KOPT-K1 (cell line): Measurements from ENCODE around the gene TM2D1.
"Not testable (repeated sequence)": the region's sequence is repeated elsewhere in the genome, so short reads cannot be mapped to it uniquely, and the experiment has no call there.

ENCODE experiments used
- H3K27ac ChIP-seq: fragments of 200-600 bp; sonication (generic); 2 replicates; pipeline ENCODE4 v1.5.1; 2016; ENCODE audit warnings: antibody characterized with exemption, mild to moderate bottlenecking, low read depth, low read length; ENCODE audit not compliant: poor library complexity, severe bottlenecking
- H3K36me3 ChIP-seq: fragments of 200-600 bp; sonication (generic); 2 replicates; pipeline ENCODE4 v1.5.1; 2017; ENCODE audit warnings: antibody characterized with exemption, mild to moderate bottlenecking, low read length, moderate library complexity; ENCODE audit not compliant: insufficient read depth
- H3K9me3 ChIP-seq: fragments of 200-600 bp; sonication (generic); 2 replicates; pipeline ENCODE4 v1.5.1; 2017; ENCODE audit warnings: antibody characterized with exemption, low read length, mild to moderate bottlenecking; ENCODE audit not compliant: insufficient read depth, poor library complexity, severe bottlenecking

TM2D1 gene

DNA sequence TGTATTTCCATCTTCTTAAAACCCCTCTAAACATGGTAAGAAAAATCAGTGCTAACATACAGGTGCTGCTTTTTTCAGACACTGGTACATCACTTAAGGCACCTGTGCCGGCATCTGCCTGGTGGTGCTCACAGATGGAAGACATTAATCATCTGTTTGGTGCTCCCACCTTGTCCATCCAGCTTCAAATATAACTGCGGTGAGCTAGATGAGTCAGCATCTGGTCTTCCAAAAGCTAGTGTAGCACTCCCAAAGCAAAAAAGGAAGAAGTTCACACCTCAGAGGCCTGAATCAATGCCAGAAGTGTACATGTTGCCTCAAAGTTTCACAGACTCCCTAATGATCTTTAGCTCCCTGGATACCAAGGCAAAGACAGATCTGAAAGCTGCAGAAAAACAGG, 44.4 kb downstream of the TM2D1 start:
- Histone ChIP-seq H3K27ac (no peak overlapping the region), H3K9me3 (no peaks in the 10 kb centered on the region), H3K36me3 (peaks cover 39% of the 10 kb centered on the region)

DNA sequence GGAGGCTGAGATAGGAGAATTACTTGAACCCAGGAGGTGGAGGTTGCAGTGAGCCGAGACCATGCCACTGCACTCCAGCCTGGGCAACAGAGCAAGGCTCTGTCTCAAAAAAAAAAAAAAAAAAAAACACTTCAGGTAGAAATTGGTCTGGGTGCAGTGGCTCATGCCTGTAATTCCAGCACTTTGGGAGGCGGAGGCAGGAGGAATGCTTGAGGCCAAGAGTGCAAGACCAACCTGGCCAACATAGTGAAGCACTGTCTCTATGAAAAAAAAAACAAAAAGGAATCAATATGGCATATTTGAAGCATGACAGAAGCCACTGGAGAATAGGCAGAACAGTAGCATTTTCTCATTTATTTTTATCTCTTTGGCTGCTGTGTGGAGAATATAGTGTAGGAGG, 48.1 kb downstream of the TM2D1 start:
- peaks cover 18% of the 10 kb centered on the region for H3K36me3 ChIP-seq
- H3K27ac ChIP-seq, H3K9me3 ChIP-seq: not testable (repeated sequence)

DNA sequence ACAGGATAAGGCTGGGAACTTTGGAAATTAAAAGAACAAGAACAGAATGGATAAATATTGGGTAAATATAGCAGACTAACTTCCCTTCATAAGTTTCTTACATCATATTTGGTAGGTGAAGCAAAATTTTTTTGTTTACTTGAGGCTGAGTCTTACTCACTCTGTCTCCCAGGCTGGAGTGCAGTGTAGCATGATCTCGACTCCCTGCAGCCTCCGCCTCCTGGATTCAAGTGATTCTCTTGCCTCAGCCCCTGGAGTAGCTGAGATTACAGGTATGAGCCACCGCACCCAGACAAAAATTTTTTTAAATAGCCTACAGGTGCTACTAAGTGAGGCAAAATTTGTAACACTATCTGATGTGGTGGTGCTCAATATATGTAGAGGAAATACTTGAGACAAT, 50.7 kb downstream of the TM2D1 start:
- H3K27ac ChIP-seq, result no peak overlapping the region
- no peaks in the 10 kb centered on the region for H3K36me3 ChIP-seq
- no peaks in the 10 kb centered on the region for H3K9me3 ChIP-seq

DNA sequence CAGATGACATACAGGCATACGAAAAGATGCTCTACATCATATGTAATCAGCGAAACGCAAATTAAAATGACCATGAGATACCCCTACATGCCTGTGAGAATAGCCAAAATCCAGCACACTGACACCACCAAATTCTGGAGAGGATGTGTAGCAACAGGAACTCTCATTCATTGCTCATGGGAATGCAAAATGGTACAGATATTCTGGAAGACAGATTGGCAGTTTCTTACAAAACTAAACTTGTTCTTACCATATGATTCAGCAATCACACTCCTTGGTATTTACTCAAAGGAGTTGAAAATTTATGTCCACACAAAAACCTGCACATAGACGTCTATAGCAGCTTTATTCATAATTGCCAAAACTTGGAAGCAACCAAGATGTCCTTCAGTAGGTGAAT, 52.6 kb downstream of the TM2D1 start:
- Histone ChIP-seq H3K27ac (no peak overlapping the region), H3K36me3 (no peaks in the 10 kb centered on the region), H3K9me3 (no peaks in the 10 kb centered on the region)

DNA sequence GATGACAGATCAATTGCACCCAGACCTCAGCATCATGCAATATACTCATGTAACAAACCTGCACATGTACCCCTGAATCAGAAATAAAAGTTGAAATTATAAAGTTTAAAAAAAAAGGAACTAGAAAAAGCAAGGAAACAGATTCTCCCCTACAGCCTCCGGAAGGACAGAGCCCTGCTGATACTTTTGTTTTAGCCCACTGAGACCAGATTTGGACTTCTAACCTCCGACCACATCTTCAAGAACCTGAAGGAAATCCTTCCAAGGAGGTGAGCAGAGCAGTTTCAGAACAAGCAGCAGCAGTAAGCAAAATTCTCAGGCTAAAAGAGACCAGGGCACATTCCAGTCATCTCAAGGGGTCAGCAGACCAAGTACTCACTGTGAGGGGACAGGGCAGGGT, 54.5 kb downstream of the TM2D1 start:
- Histone ChIP-seq H3K36me3 (no peaks in the 10 kb centered on the region), H3K9me3 (no peaks in the 10 kb centered on the region), H3K27ac (no peak overlapping the region)

DNA sequence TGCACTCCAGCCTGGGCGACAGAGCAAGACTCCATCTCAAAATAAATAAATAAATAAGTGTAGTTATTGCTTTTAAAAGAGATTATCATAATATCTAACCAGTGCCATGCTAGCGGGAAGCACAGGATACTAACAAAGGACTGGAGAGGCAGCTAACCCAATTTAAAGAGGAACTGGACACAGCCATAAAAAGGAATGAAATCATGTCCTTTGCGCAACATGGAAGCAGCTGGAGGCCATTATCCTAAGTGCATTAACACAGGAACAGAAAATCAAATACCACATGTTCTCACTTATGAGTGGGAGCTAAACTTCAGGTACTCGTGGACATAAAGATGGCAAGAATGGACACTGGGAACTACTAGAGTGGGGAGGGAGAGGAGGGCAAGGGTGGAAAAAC, 54.9 kb downstream of the TM2D1 start:
- no peaks in the 10 kb centered on the region for H3K36me3 ChIP-seq
- no peak overlapping the region for H3K27ac ChIP-seq
- H3K9me3 ChIP-seq, result no peaks in the 10 kb centered on the region

DNA sequence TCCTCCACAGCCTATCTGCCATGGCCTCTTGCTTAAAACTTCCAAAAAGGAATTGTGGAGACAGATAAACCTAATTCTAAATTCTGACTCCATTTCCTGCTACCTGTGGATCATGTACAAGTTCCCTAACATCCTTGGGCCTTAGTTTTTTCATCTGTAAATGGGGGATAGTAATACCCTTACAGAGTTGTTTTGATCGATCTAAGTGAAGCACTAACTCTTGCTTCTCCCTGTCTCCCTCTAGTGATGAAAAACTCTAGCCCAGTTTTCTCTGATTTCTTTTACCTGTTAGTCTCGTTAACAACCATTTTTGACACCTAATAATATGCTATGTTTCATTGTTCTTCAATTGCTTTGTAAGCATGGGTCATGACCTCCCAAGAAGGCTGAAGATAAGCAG, 65.9 kb downstream of the TM2D1 start:
- Histone ChIP-seq H3K27ac (no peak overlapping the region), H3K36me3 (no peaks in the 10 kb centered on the region), H3K9me3 (no peaks in the 10 kb centered on the region)

DNA sequence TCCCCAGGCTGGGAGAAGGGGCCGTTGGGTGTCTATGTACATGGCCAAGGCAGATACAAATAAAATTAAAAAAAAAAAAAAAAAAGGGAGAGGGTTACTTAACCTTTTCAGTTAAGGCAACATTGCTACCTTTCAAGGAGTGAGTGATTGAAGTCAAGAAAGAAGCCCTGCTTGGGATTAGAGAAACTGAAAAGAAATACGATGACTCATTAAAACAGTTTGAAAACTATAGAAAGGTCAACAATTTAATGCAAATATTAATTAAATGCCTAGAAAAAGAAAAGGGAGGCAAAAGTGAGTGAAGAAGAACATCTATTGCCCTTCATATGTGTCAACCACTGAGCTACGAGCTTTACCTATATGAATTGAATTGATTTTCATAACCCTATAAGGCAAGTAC, 69.5 kb downstream of the TM2D1 start:
- H3K36me3 ChIP-seq, result no peaks in the 10 kb centered on the region
- no peaks in the 10 kb centered on the region for H3K9me3 ChIP-seq
- no peak overlapping the region for H3K27ac ChIP-seq

DNA sequence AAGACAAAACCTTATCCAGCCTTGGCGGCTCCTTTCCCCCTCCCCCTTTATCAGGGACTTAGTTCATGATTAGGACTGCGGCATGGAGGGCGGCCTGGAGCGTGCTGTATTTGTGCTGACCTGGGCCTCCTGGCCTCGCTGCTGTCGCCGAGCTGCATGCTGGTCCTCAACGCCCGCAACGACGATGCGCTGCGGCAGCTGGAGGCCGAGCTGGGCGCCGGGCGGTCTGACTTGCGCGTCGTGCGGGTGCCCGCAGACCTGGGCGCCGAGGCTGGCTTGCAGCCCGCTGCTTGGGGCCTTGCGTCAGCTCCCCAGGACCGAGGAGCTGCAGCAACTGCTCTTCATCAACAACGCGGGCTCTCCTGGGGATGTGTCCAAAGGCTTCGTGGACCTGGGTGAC, 70.9 kb downstream of the TM2D1 start:
- Histone ChIP-seq H3K36me3 (no peaks in the 10 kb centered on the region), H3K9me3 (no peaks in the 10 kb centered on the region), H3K27ac (no peak overlapping the region)

DNA sequence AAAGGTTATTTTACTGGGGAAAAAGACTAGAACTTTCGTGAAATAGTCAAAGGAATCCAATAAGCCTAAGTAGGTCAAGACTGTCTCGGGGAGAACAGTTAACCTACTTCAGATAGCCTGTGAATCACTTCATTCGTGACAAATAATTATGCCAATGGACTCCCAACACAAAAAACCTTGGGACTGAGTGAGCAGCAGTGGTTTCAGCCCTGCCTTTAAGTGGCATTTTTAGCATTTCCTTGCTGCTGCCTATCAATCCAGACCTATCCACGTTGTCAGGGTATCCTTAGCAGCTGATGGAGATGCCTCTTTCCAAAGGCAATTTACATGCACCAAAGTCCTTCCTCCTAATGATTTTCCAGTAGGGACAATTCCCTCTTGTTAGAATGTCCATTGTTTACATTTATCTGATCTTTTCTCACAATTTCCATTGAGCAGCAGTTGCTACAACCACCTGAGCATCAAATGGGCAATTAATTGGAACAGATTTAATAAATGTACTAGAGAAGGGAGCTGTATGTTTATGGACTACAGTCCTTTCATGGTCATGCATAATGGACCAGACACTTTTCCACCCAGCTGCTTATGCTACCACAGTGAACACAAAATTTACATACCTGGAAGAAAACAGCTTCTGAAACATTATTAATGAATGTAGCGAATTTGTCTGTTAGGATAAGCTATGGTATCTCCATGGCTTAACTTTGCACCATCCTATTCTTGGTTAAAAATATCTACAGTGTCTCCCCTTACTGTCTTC, 75.8 kb downstream of the TM2D1 start:
- H3K9me3 ChIP-seq, result no peaks in the 10 kb centered on the region
- no peaks in the 10 kb centered on the region for H3K36me3 ChIP-seq
- H3K27ac ChIP-seq, result no peak overlapping the region

DNA sequence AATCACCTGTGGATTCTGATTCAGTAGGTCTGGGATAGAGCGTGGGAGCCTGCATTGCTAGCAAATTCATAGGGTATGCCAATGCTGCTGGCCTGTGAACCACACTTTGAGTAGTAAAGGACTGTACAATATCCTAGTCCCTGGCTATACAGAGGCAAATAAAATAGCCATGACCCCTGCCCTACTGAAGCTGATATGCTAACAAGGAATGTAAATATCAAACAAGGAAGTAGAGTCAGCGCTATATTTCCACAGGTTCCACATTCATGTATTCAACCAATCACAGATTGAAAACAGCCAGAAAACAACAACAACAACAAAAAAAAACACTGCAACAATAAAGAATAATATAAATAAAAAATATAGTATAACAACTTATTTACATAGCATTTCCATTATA, 77.8 kb downstream of the TM2D1 start:
- Histone ChIP-seq H3K27ac (no peak overlapping the region), H3K36me3 (no peaks in the 10 kb centered on the region), H3K9me3 (no peaks in the 10 kb centered on the region)

DNA sequence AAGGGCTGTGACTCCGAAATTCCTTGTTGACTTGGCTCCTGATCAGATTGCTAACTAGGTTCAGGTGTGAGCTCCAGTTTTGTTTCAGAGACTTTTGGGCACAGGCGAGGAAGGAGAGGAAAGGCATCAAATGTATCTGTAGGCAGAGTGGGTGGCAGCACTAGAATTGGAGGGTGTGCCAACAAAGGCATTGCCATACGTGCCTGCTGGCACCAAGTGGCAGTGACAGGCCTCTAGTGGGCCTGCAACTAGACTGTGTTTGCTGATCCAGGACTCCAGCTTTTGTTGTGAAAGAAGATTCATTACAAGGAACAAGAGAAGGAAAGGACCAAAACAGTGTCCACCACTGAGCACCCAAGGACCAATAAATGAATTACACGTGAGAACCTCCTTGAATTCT, 79.5 kb downstream of the TM2D1 start:
- Histone ChIP-seq H3K9me3 (no peaks in the 10 kb centered on the region), H3K36me3 (no peaks in the 10 kb centered on the region), H3K27ac (no peak overlapping the region)

DNA sequence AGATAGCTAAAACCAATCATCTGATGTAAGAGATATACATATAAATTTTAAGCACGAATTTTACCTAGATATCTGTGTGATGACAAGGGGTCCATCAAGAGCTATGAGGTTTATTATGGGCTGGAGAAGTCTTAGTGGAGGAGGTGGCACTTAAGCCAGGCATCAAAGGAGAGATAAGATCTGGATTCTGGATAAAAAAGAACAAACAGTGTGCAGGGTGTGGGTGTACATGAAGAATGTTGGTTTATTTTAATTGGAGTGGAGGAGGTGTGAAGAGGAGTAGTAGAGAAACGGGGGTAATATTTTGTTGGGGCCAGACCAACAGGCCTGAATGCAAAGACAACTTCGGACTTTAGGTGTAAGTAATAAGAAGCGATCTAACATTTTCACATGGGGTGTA, 80.6 kb downstream of the TM2D1 start:
- Histone ChIP-seq H3K27ac (no peak overlapping the region), H3K36me3 (no peaks in the 10 kb centered on the region)

DNA sequence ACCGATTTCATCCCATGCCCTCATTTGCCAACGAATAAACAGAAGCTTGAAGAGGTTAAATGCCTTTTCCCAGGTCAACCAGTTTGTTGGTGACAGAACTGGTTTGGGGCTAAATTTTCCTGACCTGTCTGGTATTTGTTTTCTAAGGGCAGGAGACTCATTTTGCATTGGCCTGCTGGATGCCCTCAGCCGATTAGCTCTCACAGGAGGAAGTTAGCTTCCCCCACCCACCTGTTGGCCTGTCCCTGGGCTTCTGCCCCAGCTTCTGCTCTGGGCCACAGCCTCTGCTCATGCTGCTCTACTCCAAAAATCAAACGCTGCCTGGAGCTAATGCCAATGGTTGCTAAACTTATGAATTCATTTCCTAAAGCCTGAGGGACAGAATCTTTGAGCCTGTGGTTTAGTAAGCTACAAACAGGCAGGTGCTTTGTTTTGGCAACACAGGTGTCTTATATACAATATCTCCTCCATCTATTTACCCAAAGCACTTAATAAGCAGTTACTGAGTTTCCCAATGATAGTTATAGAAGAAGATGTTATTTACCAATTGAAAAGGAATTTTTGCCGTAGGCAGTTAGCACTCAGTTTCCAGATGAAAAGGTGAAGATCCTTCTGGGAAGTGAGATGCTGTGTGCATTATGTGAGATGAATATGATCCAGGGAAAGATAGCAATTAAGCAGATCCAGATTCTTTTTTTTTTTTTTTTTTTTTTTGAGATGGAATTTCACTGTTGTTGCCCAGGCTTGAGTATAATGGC, 82.3 kb downstream of the TM2D1 start:
- Histone ChIP-seq H3K9me3 (no peaks in the 10 kb centered on the region), H3K27ac (no peak overlapping the region), H3K36me3 (no peaks in the 10 kb centered on the region)

More for the DNA sequence above, 80.6 kb downstream of the TM2D1 start:
- H3K9me3 ChIP-seq, result no peaks in the 10 kb centered on the region

DNA sequence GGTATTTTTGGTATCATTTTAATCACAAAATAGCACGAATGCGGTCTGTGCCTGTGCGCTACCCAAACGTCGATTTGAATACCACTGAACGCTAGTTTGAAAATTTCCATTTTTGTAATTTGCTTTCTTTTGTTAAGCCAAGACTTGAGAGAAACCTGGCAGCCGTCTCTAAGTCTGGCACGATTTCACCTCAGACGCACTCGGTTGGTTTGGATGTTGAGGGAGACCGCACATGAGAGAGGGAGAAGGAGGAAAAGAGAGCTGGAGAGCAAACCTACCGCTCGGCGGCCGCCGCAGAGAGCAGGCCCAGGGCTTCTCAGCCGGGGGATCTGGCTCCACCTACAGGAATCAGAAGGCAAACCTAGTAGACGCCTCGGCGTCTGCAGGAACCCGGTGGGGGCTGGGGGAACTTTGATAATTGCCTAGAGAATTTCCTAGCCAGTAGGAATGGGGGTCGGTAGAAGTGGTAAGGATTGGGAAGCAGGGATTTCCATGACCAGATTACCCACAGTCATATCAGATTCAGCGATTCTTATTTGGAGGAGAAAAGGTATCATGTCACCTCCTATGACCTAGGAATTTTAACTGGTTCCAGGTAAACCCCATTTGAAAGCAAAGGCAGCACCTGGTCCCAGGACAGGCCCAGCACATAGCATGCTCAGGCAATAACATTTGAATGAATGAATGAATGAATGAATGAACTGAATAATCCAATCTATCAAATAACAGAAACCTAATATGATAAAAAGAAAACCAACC, 83.2 kb downstream of the TM2D1 start:
- Histone ChIP-seq H3K36me3 (no peaks in the 10 kb centered on the region), H3K27ac (no peak overlapping the region), H3K9me3 (no peaks in the 10 kb centered on the region)
